WERI-Rb-1 (cell line): ENCODE data around the gene ELOVL6.

Source experiments
- DNase-seq: peaks from one replicate; pipeline ENCODE4 v3.0.0-alpha.2; 2020
- H3K27ac ChIP-seq: fragments of 250-450 bp; sonication (Bioruptor Pico); 2 replicates; pipeline ENCODE4 v1.5.1; 2020; ENCODE audit warnings: mild to moderate bottlenecking, moderate library complexity
- H3K27me3 ChIP-seq: fragments of 250-450 bp; sonication (Bioruptor Pico); 2 replicates; pipeline ENCODE4 v1.5.1; 2021; ENCODE audit warnings: mild to moderate bottlenecking, low read depth, moderate library complexity; ENCODE audit not compliant: insufficient read depth, severe bottlenecking
- H3K36me3 ChIP-seq: fragments of 250-450 bp; sonication (Bioruptor Pico); 2 replicates; pipeline ENCODE4 v1.5.1; 2020; ENCODE audit warnings: mild to moderate bottlenecking, moderate library complexity
- H3K4me3 ChIP-seq: 2 replicates; pipeline ENCODE4 v1.5.1; 2011; ENCODE audit warnings: low read depth, mild to moderate bottlenecking, control low read depth, low read length
- H3K9me3 ChIP-seq: fragments of 250-450 bp; sonication (Bioruptor Pico); 2 replicates; pipeline ENCODE4 v1.5.1; 2021; ENCODE audit warnings: mild to moderate bottlenecking, moderate library complexity; ENCODE audit not compliant: severe bottlenecking
- CTCF ChIP-seq: IDR thresholded peaks from 2 replicates; pipeline ENCODE4 v1.5.1; 2011; ENCODE audit warnings: low read depth, mild to moderate bottlenecking, control low read depth, inconsistent platforms, low read length

The ELOVL6 gene

GRCh38 chr4:110064295-110064694 lies 134.1 kb downstream of the ELOVL6 start:
- Histone ChIP-seq H3K27ac (no peak overlapping the region), H3K27me3 (no peaks in the 10 kb centered on the region), H3K36me3 (no peaks in the 10 kb centered on the region), H3K4me3 (no peak overlapping the region), H3K9me3 (no peaks in the 10 kb centered on the region)
- no peak for DNase-seq
- TF ChIP-seq CTCF: no peak

GRCh38 chr4:110062166-110062565 lies 136.2 kb downstream of the ELOVL6 start:
- Histone ChIP-seq H3K36me3 (0 out of 2 replicates have a peak, but pooled peaks cover 4% of the 10 kb centered on the region), H3K27me3 (no peaks in the 10 kb centered on the region), H3K9me3 (no peaks in the 10 kb centered on the region), H3K27ac (no peak overlapping the region), H3K4me3 (no peak overlapping the region)
- DNase-seq: no peak
- no peak for TF ChIP-seq CTCF

- no peak overlapping the region for H3K27ac ChIP-seq
- no peak overlapping the region for H3K4me3 ChIP-seq
- no peak for DNase-seq
- TF ChIP-seq CTCF: no peak
- 0 out of 2 replicates have a peak, but pooled peaks cover 4% of the 10 kb centered on the region for H3K36me3 ChIP-seq
- H3K27me3 ChIP-seq: no peaks in the 10 kb centered on the region
- H3K9me3 ChIP-seq: no peaks in the 10 kb centered on the region
Observed at GRCh38 chr4:110061076-110061475, 137.3 kb downstream of the ELOVL6 start.

GRCh38 chr4:110059556-110060191 lies 138.7 kb downstream of the ELOVL6 start:
- Histone ChIP-seq H3K4me3 (no peak overlapping the region), H3K27ac (no peak overlapping the region), H3K36me3 (0 out of 2 replicates have a peak, but pooled peaks cover 4% of the 10 kb centered on the region), H3K9me3 (no peaks in the 10 kb centered on the region), H3K27me3 (no peaks in the 10 kb centered on the region)
- no peak for TF ChIP-seq CTCF
- no peak for DNase-seq

- H3K27me3 ChIP-seq: no peaks in the 10 kb centered on the region
- no peak for DNase-seq
- 0 out of 2 replicates have a peak, but pooled peaks cover 4% of the 10 kb centered on the region for H3K36me3 ChIP-seq
- no peaks in the 10 kb centered on the region for H3K9me3 ChIP-seq
- H3K27ac ChIP-seq: no peak overlapping the region
- no peak overlapping the region for H3K4me3 ChIP-seq
- TF ChIP-seq CTCF: no peak
Observed at GRCh38 chr4:110058677-110059076, 139.7 kb downstream of the ELOVL6 start.
